Measurements from ENCODE around the gene RARRES2.
"Not testable (repeated sequence)": the region's sequence is repeated elsewhere in the genome, so short reads cannot be mapped to it uniquely, and the experiment has no call there.

Gene RARRES2

GRCh38 chr7:150307904-150308303 is 33.5 kb downstream of the RARRES2 start:
- H3K27me3 ChIP-seq (ENCODE audit: low read length) = no peaks in the 10 kb centered on the region
- H3K79me2 ChIP-seq (ENCODE audit: insufficient read depth, low read length) = no peaks in the 10 kb centered on the region
- no peak overlapping the region for H3K4me2 ChIP-seq (ENCODE audit: low read depth, low read length, poor library complexity, severe bottlenecking)
- H3K9ac ChIP-seq (ENCODE audit: low read length) = no peak overlapping the region
- no peaks in the 10 kb centered on the region for H3F3A ChIP-seq (ENCODE audit: insufficient read depth)
- TF ChIP-seq EZH2phosphoT487 (conservative IDR thresholded peaks at IDR 0.05; ENCODE audit: low read length) = no peak
- no peak for TF ChIP-seq CTCF (IDR thresholded peaks at IDR 0.05; ENCODE audit: insufficient read depth, low read length, poor library complexity, severe bottlenecking)
- no peaks in the 10 kb centered on the region for H3K36me3 ChIP-seq (ENCODE audit: low read length)
- no peaks in the 10 kb centered on the region for H4K20me1 ChIP-seq (ENCODE audit: low read depth, low read length)
- no peak overlapping the region for H3K4me3 ChIP-seq (ENCODE audit: insufficient read depth, low read length, poor library complexity, severe bottlenecking)
- no peak overlapping the region for H2AFZ ChIP-seq (ENCODE audit: low read depth, low read length, severe bottlenecking)
- no peaks in the 10 kb centered on the region for H3K9me2 ChIP-seq (replicated peaks; ENCODE audit: insufficient read depth, low read length)
- H3K9me3 ChIP-seq (ENCODE audit: insufficient read depth, low read length) = no peaks in the 10 kb centered on the region
- H3K27ac ChIP-seq (ENCODE audit: low read depth, low read length) = no peak overlapping the region

GRCh38 chr7:150307129-150307528 is 34.3 kb downstream of the RARRES2 start:
- Histone ChIP-seq H3K36me3 (ENCODE audit: low read length) (no peaks in the 10 kb centered on the region), H3K9me2 (replicated peaks; ENCODE audit: insufficient read depth, low read length) (no peaks in the 10 kb centered on the region), H3K79me2 (ENCODE audit: insufficient read depth, low read length) (no peaks in the 10 kb centered on the region), H3K4me3 (ENCODE audit: insufficient read depth, low read length, poor library complexity, severe bottlenecking) (no peak overlapping the region), H3K27me3 (ENCODE audit: low read length) (no peaks in the 10 kb centered on the region), H3K27ac (ENCODE audit: low read depth, low read length) (no peak overlapping the region), H3K9ac (ENCODE audit: low read length) (no peak overlapping the region), H3K4me2 (ENCODE audit: low read depth, low read length, poor library complexity, severe bottlenecking) (no peak overlapping the region), H3K9me3 (ENCODE audit: insufficient read depth, low read length) (no peaks in the 10 kb centered on the region), H4K20me1 (ENCODE audit: low read depth, low read length) (no peaks in the 10 kb centered on the region), H2AFZ (ENCODE audit: low read depth, low read length, severe bottlenecking) (no peak overlapping the region), H3F3A (ENCODE audit: insufficient read depth) (no peaks in the 10 kb centered on the region)
- TF ChIP-seq CTCF (IDR thresholded peaks at IDR 0.05; ENCODE audit: insufficient read depth, low read length, poor library complexity, severe bottlenecking) (no peak), EZH2phosphoT487 (conservative IDR thresholded peaks at IDR 0.05; ENCODE audit: low read length) (no peak)

GRCh38 chr7:150306377-150306776 is 35.1 kb downstream of the RARRES2 start:
- H3F3A ChIP-seq (ENCODE audit: insufficient read depth); H3K9me2 ChIP-seq (replicated peaks; ENCODE audit: insufficient read depth, low read length); H2AFZ ChIP-seq (ENCODE audit: low read depth, low read length, severe bottlenecking); H3K27ac ChIP-seq (ENCODE audit: low read depth, low read length); H3K36me3 ChIP-seq (ENCODE audit: low read length); H3K4me2 ChIP-seq (ENCODE audit: low read depth, low read length, poor library complexity, severe bottlenecking); H3K9ac ChIP-seq (ENCODE audit: low read length); H3K27me3 ChIP-seq (ENCODE audit: low read length); H3K4me3 ChIP-seq (ENCODE audit: insufficient read depth, low read length, poor library complexity, severe bottlenecking); H3K79me2 ChIP-seq (ENCODE audit: insufficient read depth, low read length); H3K9me3 ChIP-seq (ENCODE audit: insufficient read depth, low read length); H4K20me1 ChIP-seq (ENCODE audit: low read depth, low read length): not testable (repeated sequence)

- H3K4me3 ChIP-seq (ENCODE audit: insufficient read depth, low read length, poor library complexity, severe bottlenecking); H4K20me1 ChIP-seq (ENCODE audit: low read depth, low read length); H3K9me3 ChIP-seq (ENCODE audit: insufficient read depth, low read length); H2AFZ ChIP-seq (ENCODE audit: low read depth, low read length, severe bottlenecking); H3K9me2 ChIP-seq (replicated peaks; ENCODE audit: insufficient read depth, low read length); H3K4me2 ChIP-seq (ENCODE audit: low read depth, low read length, poor library complexity, severe bottlenecking); H3K27ac ChIP-seq (ENCODE audit: low read depth, low read length); H3K79me2 ChIP-seq (ENCODE audit: insufficient read depth, low read length); H3F3A ChIP-seq (ENCODE audit: insufficient read depth); H3K9ac ChIP-seq (ENCODE audit: low read length); H3K36me3 ChIP-seq (ENCODE audit: low read length); H3K27me3 ChIP-seq (ENCODE audit: low read length): not testable (repeated sequence)
Measured at GRCh38 chr7:150305903-150306284, 35.5 kb downstream of the RARRES2 start.

- not testable (repeated sequence) for H3K9ac ChIP-seq (ENCODE audit: low read length); H3K36me3 ChIP-seq (ENCODE audit: low read length); H3K4me3 ChIP-seq (ENCODE audit: insufficient read depth, low read length, poor library complexity, severe bottlenecking); H2AFZ ChIP-seq (ENCODE audit: low read depth, low read length, severe bottlenecking); H3F3A ChIP-seq (ENCODE audit: insufficient read depth); H3K79me2 ChIP-seq (ENCODE audit: insufficient read depth, low read length); H3K9me3 ChIP-seq (ENCODE audit: insufficient read depth, low read length); H4K20me1 ChIP-seq (ENCODE audit: low read depth, low read length); H3K27me3 ChIP-seq (ENCODE audit: low read length); H3K9me2 ChIP-seq (replicated peaks; ENCODE audit: insufficient read depth, low read length); H3K27ac ChIP-seq (ENCODE audit: low read depth, low read length); H3K4me2 ChIP-seq (ENCODE audit: low read depth, low read length, poor library complexity, severe bottlenecking)
Measured at GRCh38 chr7:150305259-150305902, 36.0 kb downstream of the RARRES2 start.

GRCh38 chr7:150304499-150305258 is 36.8 kb downstream of the RARRES2 start:
- not testable (repeated sequence) for H3K9ac ChIP-seq (ENCODE audit: low read length); H3K36me3 ChIP-seq (ENCODE audit: low read length); H3K4me2 ChIP-seq (ENCODE audit: low read depth, low read length, poor library complexity, severe bottlenecking)

More at GRCh38 chr7:150304499-150305258, 36.8 kb downstream of the RARRES2 start:
- H3K79me2 ChIP-seq (ENCODE audit: insufficient read depth, low read length); H3K27ac ChIP-seq (ENCODE audit: low read depth, low read length); H3K9me2 ChIP-seq (replicated peaks; ENCODE audit: insufficient read depth, low read length); H3K9me3 ChIP-seq (ENCODE audit: insufficient read depth, low read length); H2AFZ ChIP-seq (ENCODE audit: low read depth, low read length, severe bottlenecking); H4K20me1 ChIP-seq (ENCODE audit: low read depth, low read length); H3F3A ChIP-seq (ENCODE audit: insufficient read depth); H3K4me3 ChIP-seq (ENCODE audit: insufficient read depth, low read length, poor library complexity, severe bottlenecking); H3K27me3 ChIP-seq (ENCODE audit: low read length): not testable (repeated sequence)

Measured in SU-DHL-6 (cell line).